NOMO-1 treated with dmso at 0.1 percent for 144 hours (cell line): ENCODE measurements around the gene SPEF2.
"Not testable (repeated sequence)": the region's sequence is repeated elsewhere in the genome, so short reads cannot be mapped to it uniquely, and the experiment has no call there.

Experiments used
- DNase-seq: peaks from one replicate; lab custom pipeline; 2025; ENCODE audit not compliant: unreplicated experiment; lab: John Stamatoyannopoulos, UW

The SPEF2 gene

GRCh38 chr5:35651002-35651756, 33.5 kb downstream of the SPEF2 start:
- DNase-seq = no peak

GRCh38 chr5:35656721-35657120, 39.1 kb downstream of the SPEF2 start:
- no peak for DNase-seq

GRCh38 chr5:35657877-35658276, 40.2 kb downstream of the SPEF2 start:
- DNase-seq = no peak

- DNase-seq = no peak
Measured at GRCh38 chr5:35659556-35659955, 41.9 kb downstream of the SPEF2 start.

- DNase-seq = no peak
Measured at GRCh38 chr5:35660451-35660850, 42.8 kb downstream of the SPEF2 start.

- DNase-seq = no peak
Measured at GRCh38 chr5:35664584-35664983, 46.9 kb downstream of the SPEF2 start.

GRCh38 chr5:35665096-35665495, 47.4 kb downstream of the SPEF2 start:
- peak; percentile 96 for DNase-seq

- DNase-seq = no peak
Measured at GRCh38 chr5:35668319-35668718, 50.7 kb downstream of the SPEF2 start.

GRCh38 chr5:35668794-35669193, 51.1 kb downstream of the SPEF2 start:
- DNase-seq = no peak

- no peak for DNase-seq
Measured at GRCh38 chr5:35671541-35672295, 54.1 kb downstream of the SPEF2 start.

- not testable (repeated sequence) for DNase-seq
Measured at GRCh38 chr5:35672296-35672655, 54.6 kb downstream of the SPEF2 start.

- no peak for DNase-seq
Measured at GRCh38 chr5:35672995-35673394, 55.3 kb downstream of the SPEF2 start.

GRCh38 chr5:35674049-35674448, 56.4 kb downstream of the SPEF2 start:
- DNase-seq = no peak

- no peak for DNase-seq
Measured at GRCh38 chr5:35675392-35675791, 57.7 kb downstream of the SPEF2 start.

- DNase-seq = no peak
Measured at GRCh38 chr5:35677878-35678277, 60.2 kb downstream of the SPEF2 start.

GRCh38 chr5:35678661-35679060, 61.0 kb downstream of the SPEF2 start:
- DNase-seq = no peak

GRCh38 chr5:35679357-35679756, 61.7 kb downstream of the SPEF2 start:
- DNase-seq = no peak

GRCh38 chr5:35681911-35682310, 64.2 kb downstream of the SPEF2 start:
- DNase-seq = no peak

- DNase-seq = no peak
Measured at GRCh38 chr5:35683466-35683865, 65.8 kb downstream of the SPEF2 start.

GRCh38 chr5:35685161-35685560, 67.5 kb downstream of the SPEF2 start:
- no peak for DNase-seq

- no peak for DNase-seq
Measured at GRCh38 chr5:35687961-35688360, 70.3 kb downstream of the SPEF2 start.

- DNase-seq = no peak
Measured at GRCh38 chr5:35694481-35694880, 76.8 kb downstream of the SPEF2 start.
